Effector memory CD8-positive, alpha-beta T cell (primary cell): ENCODE measurements around the gene TXNDC12.
"Not testable (repeated sequence)": the region's sequence is repeated elsewhere in the genome, so short reads cannot be mapped to it uniquely, and the experiment has no call there.

Experiments used
- ATAC-seq: fragments of 150-1000 bp; cut with Tn5 transposase; replicated peaks from 2 replicates; pipeline ENCODE4 v1.10.0; 2021; ENCODE audit warnings: mild to moderate bottlenecking, moderate library complexity
- DNase-seq, 3 experiments: peaks; one replicate each; pipeline ENCODE4 v3.0.0; 2021
- H3K27ac Mint-ChIP-seq, 2 donors: one replicate each; pipeline ENCODE4 v1.8.0; 2022; ENCODE audit warnings: mild to moderate bottlenecking in 2 of 2, mixed read lengths in 2 of 2, moderate library complexity in 2 of 2
- H3K27me3 Mint-ChIP-seq, 2 donors: one replicate each; pipeline ENCODE4 v1.8.0; 2022; ENCODE audit warnings: mixed read lengths in 2 of 2
- H3K36me3 Mint-ChIP-seq: one replicate; pipeline ENCODE4 v1.8.0; 2022; ENCODE audit warnings: mild to moderate bottlenecking, moderate library complexity, mixed read lengths; ENCODE audit not compliant: insufficient read depth
- H3K4me1 Mint-ChIP-seq, 2 donors: one replicate each; pipeline ENCODE4 v1.8.0; 2022; ENCODE audit warnings: low read depth in 2 of 2, mixed read lengths in 2 of 2
- H3K4me3 Mint-ChIP-seq, 2 donors: one replicate each; pipeline ENCODE4 v1.8.0; 2022; ENCODE audit warnings: mild to moderate bottlenecking in 2 of 2, mixed read lengths in 2 of 2, moderate library complexity in 2 of 2
- H3K9me3 Mint-ChIP-seq, 2 donors: one replicate each; pipeline ENCODE4 v1.8.0; 2022; ENCODE audit warnings: mixed read lengths in 2 of 2

The TXNDC12 gene

GRCh38 chr1:52059321-52059720 is 4.3 kb upstream of the TXNDC12 start:
- peaks cover 45% of the 10 kb centered on the region for H3K36me3 Mint-ChIP-seq
- no peaks in the 10 kb centered on the region for H3K27me3 Mint-ChIP-seq
- DNase-seq (no peak), ATAC-seq (no peak)
- H3K4me1 Mint-ChIP-seq, result peaks cover 38 to 53% of the 10 kb centered on the region in 2 donors
- no peaks in the 10 kb centered on the region for H3K9me3 Mint-ChIP-seq
- H3K27ac Mint-ChIP-seq, result no peak overlapping the region
- H3K4me3 Mint-ChIP-seq, result no peak overlapping the region

GRCh38 chr1:52057876-52058415 is 3.0 kb upstream of the TXNDC12 start:
- Mint-ChIP-seq H3K4me3 (peak overlapping the region; percentile 94 to 95), H3K4me1 (peaks cover 42 to 52% of the 10 kb centered on the region in 2 donors), H3K27me3 (no peaks in the 10 kb centered on the region), H3K27ac (peak overlapping the region; percentile 9 to 91), H3K9me3 (no peaks in the 10 kb centered on the region), H3K36me3 (peaks cover 38% of the 10 kb centered on the region)
- ATAC-seq (no peak), DNase-seq (no peak)

GRCh38 chr1:52057255-52057654 is 2.3 kb upstream of the TXNDC12 start:
- Mint-ChIP-seq H3K4me3 (peak overlapping the region; percentile 94 to 95), H3K36me3 (peaks cover 37% of the 10 kb centered on the region), H3K4me1 (peaks cover 41 to 54% of the 10 kb centered on the region in 2 donors)

GRCh38 chr1:52056937-52057231 is 1.9 kb upstream of the TXNDC12 start:
- peaks cover 43 to 55% of the 10 kb centered on the region in 2 donors for H3K4me1 Mint-ChIP-seq
- peaks cover 33% of the 10 kb centered on the region for H3K36me3 Mint-ChIP-seq
- peak overlapping the region; percentile 91 to 95 for H3K27ac Mint-ChIP-seq
- ATAC-seq (peak; percentile 31), DNase-seq (no peak)
- H3K4me3 Mint-ChIP-seq, result peak overlapping the region; percentile 94 to 95
- H3K9me3 Mint-ChIP-seq, result no peaks in the 10 kb centered on the region
- no peaks in the 10 kb centered on the region for H3K27me3 Mint-ChIP-seq

More at GRCh38 chr1:52057255-52057654, 2.3 kb upstream of the TXNDC12 start:
- no peak for ATAC-seq
- no peak for DNase-seq
- Mint-ChIP-seq H3K27me3 (no peaks in the 10 kb centered on the region), H3K9me3 (no peaks in the 10 kb centered on the region), H3K27ac (peak overlapping the region; percentile 91 to 95)

GRCh38 chr1:52056163-52056936 is 1.4 kb upstream of the TXNDC12 start, which contains the start of gene BTF3L4:
Gene BTF3L4 (plus strand): TSS chr1:52056295. CDS start chr1:52059848, 3,553 bp downstream.
- Mint-ChIP-seq H3K36me3 (peaks cover 32% of the 10 kb centered on the region), H3K27ac (peak within 1 kb of the TSS; percentile 91 to 95), H3K27me3 (no peaks in the 10 kb centered on the region), H3K4me3 (peak within 1 kb of the TSS; percentile 94 to 95), H3K9me3 (no peaks in the 10 kb centered on the region), H3K4me1 (peaks cover 43 to 55% of the 10 kb centered on the region in 2 donors)
- DNase-seq, result peak; percentile 85 to 88 (median 87)
- ATAC-seq, result peak; percentile 89

GRCh38 chr1:52055866-52056162 is 823 bp upstream of the TXNDC12 start:
- H3K4me3 Mint-ChIP-seq, result peak overlapping the region; percentile 94 to 95
- H3K4me1 Mint-ChIP-seq, result peaks cover 45 to 57% of the 10 kb centered on the region in 2 donors
- H3K27me3 Mint-ChIP-seq, result no peaks in the 10 kb centered on the region
- peaks cover 29% of the 10 kb centered on the region for H3K36me3 Mint-ChIP-seq
- no peaks in the 10 kb centered on the region for H3K9me3 Mint-ChIP-seq
- DNase-seq (no peak), ATAC-seq (no peak)
- peak overlapping the region; percentile 91 to 95 for H3K27ac Mint-ChIP-seq

DNA sequence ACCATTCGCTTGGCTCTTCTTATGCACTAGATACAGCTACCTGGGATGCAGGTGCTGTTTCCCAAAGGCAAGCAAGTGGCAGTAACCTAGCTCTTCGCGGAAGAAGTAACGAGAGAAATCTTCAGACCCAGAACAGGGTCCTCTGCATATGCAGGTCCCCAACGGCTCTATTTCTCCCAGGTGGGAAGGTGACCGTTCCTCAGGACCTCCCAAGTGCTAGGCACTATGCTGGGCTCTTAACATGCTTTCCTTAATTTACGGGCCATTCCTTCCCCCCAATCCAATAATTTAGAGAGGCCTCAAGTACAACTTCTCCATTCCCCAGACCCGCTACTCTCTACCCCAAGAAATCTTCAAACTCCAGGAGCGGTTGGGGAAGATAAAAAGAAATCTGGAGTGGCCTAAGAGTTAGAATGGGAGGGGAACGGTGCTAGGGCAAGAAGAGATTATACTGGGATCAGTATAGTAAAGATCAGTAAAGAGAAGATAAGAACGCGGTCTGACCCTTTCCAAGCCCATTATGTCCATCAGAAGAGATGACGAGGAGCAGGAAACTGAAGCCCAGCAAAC is 410 bp downstream of the TXNDC12 start:
- H3K4me3 Mint-ChIP-seq, result peak overlapping the region; percentile 94 to 95
- ATAC-seq, result no peak
- H3K27me3 Mint-ChIP-seq, result no peaks in the 10 kb centered on the region
- DNase-seq, result no peak
- H3K36me3 Mint-ChIP-seq, result peaks cover 28% of the 10 kb centered on the region
- peak overlapping the region; percentile 91 to 95 for H3K27ac Mint-ChIP-seq
- peaks cover 50 to 52% of the 10 kb centered on the region in 2 donors for H3K4me1 Mint-ChIP-seq
- H3K9me3 Mint-ChIP-seq, result no peaks in the 10 kb centered on the region

DNA sequence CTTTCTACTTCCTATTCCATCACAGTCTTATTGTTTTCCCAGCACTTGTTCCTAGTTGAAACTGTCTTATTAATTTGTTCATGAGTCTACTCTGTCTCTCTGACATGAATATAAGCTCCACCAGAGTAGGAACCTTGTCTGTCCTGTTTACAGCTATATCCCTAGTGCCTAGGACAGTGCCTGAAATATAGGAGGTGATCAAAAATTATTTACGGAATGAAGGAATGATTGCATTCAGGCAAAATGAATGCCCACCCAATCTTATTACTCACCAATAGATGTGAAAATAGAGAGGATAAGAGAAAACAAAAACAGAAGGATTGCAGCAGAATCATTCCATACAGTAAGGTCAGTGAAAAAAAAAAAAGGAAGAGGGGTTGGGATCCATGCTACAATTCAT is 1.1 kb downstream of the TXNDC12 start:
- no peaks in the 10 kb centered on the region for H3K9me3 Mint-ChIP-seq
- H3K27ac Mint-ChIP-seq, result no peak overlapping the region
- H3K4me3 Mint-ChIP-seq, result peak overlapping the region; percentile 94 to 95
- peaks cover 46 to 51% of the 10 kb centered on the region in 2 donors for H3K4me1 Mint-ChIP-seq
- H3K27me3 Mint-ChIP-seq, result no peaks in the 10 kb centered on the region
- no peak for DNase-seq
- H3K36me3 Mint-ChIP-seq, result peaks cover 28% of the 10 kb centered on the region
- no peak for ATAC-seq

GRCh38 chr1:52049337-52049736 is 5.7 kb downstream of the TXNDC12 start:
- DNase-seq, ATAC-seq, H3K4me3 Mint-ChIP-seq, H3K27me3 Mint-ChIP-seq, H3K27ac Mint-ChIP-seq, H3K9me3 Mint-ChIP-seq: not testable (repeated sequence)
- Mint-ChIP-seq H3K36me3 (peaks cover 19% of the 10 kb centered on the region), H3K4me1 (peaks cover 25 to 27% of the 10 kb centered on the region in 2 donors)

DNA sequence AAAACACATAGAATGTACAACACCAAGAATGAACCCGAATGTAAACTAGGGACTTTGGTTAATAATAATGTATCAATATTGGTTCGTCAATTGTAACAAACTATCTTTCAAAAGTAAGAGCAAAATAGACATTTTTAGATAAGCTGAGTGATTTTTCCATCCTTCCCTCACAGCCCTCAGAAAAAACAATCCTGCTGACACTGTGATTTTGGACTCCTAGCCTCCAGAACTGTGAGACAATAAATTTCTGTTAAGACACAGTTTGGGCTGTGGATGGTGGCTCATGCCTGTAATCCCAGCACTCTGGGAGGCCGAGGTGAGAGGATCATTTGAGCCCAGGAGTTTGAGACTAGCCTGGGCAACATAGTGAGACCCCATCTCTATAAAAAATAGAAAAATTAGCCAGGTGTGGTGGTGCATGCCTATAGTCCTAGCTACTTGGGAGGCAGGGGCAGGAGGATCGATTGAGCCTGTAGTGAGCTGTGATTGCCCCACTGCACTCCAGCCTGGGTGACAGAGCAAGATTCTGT is 9.3 kb downstream of the TXNDC12 start:
- H3K9me3 Mint-ChIP-seq, H3K4me3 Mint-ChIP-seq, ATAC-seq, DNase-seq, H3K27ac Mint-ChIP-seq, H3K27me3 Mint-ChIP-seq: not testable (repeated sequence)
- H3K36me3 Mint-ChIP-seq, result peaks cover 19% of the 10 kb centered on the region
- H3K4me1 Mint-ChIP-seq, result peaks cover 14 to 15% of the 10 kb centered on the region in 2 donors

DNA sequence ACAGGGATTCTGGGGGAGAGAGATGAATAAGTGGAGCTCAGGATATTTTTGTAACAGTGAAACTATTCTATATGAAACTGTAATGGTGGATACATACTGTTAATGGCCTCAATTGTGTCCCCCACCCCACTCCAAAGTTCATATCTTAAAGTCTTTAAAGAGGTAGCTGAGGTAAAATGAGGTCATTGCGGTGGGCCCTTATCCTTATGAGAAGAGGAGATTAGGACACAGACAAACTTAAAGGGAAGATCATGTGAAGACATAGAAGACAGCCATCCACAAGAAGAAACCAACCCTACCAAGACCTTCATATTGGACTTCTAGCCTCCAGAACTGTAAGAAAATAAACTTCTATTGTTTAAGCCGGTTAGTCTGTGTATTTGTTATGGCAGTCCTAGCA is 9.8 kb downstream of the TXNDC12 start:
- no peak overlapping the region for H3K4me3 Mint-ChIP-seq
- no peaks in the 10 kb centered on the region for H3K27me3 Mint-ChIP-seq
- no peaks in the 10 kb centered on the region for H3K9me3 Mint-ChIP-seq
- no peak overlapping the region for H3K27ac Mint-ChIP-seq
- peaks cover 24% of the 10 kb centered on the region for H3K36me3 Mint-ChIP-seq
- peaks cover 12 to 15% of the 10 kb centered on the region in 2 donors for H3K4me1 Mint-ChIP-seq
- ATAC-seq (no peak), DNase-seq (no peak)

DNA sequence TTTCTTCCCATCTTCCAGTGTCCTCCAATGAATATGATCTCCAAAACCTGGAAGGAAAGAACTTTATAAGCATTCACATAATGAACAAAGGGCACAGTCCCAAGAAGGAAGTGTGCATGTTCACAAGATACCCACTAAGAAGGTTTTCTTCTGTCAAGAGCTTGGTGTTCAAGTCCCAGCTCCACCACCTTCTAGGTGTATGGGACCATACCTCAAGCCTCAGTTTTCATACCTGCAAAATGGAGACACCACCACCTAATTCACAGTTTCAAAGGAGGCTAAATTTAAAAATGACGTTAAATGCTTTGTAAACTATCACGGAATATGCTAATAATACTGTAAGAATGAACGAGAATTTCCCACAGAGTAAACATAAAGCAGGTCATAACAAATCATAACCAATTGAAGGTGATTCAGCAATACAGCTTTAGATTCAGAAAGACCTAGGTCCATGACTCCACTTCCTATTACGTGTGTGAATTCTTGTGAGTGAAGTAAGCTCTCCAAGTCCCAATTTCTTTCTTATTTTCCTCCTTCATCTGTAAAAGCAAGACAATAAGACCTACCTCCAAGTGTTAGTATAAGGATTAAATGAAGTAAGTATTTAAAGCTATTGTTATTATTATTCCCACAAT is 13.3 kb downstream of the TXNDC12 start:
- H3K36me3 Mint-ChIP-seq, result peaks cover 46% of the 10 kb centered on the region
- no peak for DNase-seq

GRCh38 chr1:52037909-52038308 is 17.1 kb downstream of the TXNDC12 start:
- Mint-ChIP-seq H3K9me3 (no peaks in the 10 kb centered on the region), H3K4me1 (peaks cover 0 to 8% of the 10 kb centered on the region in 2 donors), H3K4me3 (no peak overlapping the region), H3K27ac (no peak overlapping the region), H3K27me3 (no peaks in the 10 kb centered on the region), H3K36me3 (peaks cover 52% of the 10 kb centered on the region)
- ATAC-seq (no peak), DNase-seq (no peak)

More for the DNA sequence above, 13.3 kb downstream of the TXNDC12 start:
- Mint-ChIP-seq H3K4me3 (no peak overlapping the region), H3K9me3 (no peaks in the 10 kb centered on the region), H3K27ac (no peak overlapping the region), H3K27me3 (no peaks in the 10 kb centered on the region), H3K4me1 (peaks cover 6 to 10% of the 10 kb centered on the region in 2 donors)
- no peak for ATAC-seq
